ENCODE data around the gene PPP1R9B.

The PPP1R9B gene

GRCh38 chr17:50103941-50104340 is 46.5 kb downstream of the PPP1R9B start:
- no peak for DNase-seq

GRCh38 chr17:50103252-50103651 is 47.2 kb downstream of the PPP1R9B start:
- no peak for DNase-seq

GRCh38 chr17:50102164-50102991 is 48.1 kb downstream of the PPP1R9B start:
- DNase-seq = peak; percentile 54

- DNase-seq = peak; percentile 67
Observed at GRCh38 chr17:50101346-50102163, 48.9 kb downstream of the PPP1R9B start.

GRCh38 chr17:50100921-50101345 is 49.5 kb downstream of the PPP1R9B start:
- no peak for DNase-seq

GRCh38 chr17:50100480-50100883 is 50.0 kb downstream of the PPP1R9B start:
- DNase-seq = no peak

GRCh38 chr17:50099003-50099402 is 51.5 kb downstream of the PPP1R9B start:
- DNase-seq = no peak

- DNase-seq = no peak
Observed at GRCh38 chr17:50098583-50098982, 51.9 kb downstream of the PPP1R9B start.

GRCh38 chr17:50097926-50098325 is 52.6 kb downstream of the PPP1R9B start:
- DNase-seq = no peak

GRCh38 chr17:50097455-50097854 is 53.0 kb downstream of the PPP1R9B start:
- no peak for DNase-seq

GRCh38 chr17:50096758-50097157 is 53.7 kb downstream of the PPP1R9B start:
- no peak for DNase-seq

GRCh38 chr17:50096092-50096491 is 54.4 kb downstream of the PPP1R9B start:
- no peak for DNase-seq

GRCh38 chr17:50095626-50096037 is 54.8 kb downstream of the PPP1R9B start:
- no peak for DNase-seq

GRCh38 chr17:50094753-50095619 is 55.5 kb downstream of the PPP1R9B start, which contains the start of gene PDK2:
PDK2 (plus strand) TSS chr17:50095351; CDS start chr17:50095436, 85 bp downstream.
- peak; percentile 98 for DNase-seq

GRCh38 chr17:50094243-50094752 is 56.2 kb downstream of the PPP1R9B start:
- DNase-seq = peak; percentile 89

GRCh38 chr17:50093807-50094206 is 56.7 kb downstream of the PPP1R9B start:
- DNase-seq = no peak

GRCh38 chr17:50093246-50093645 is 57.2 kb downstream of the PPP1R9B start:
- no peak for DNase-seq

GRCh38 chr17:50091918-50092285 is 58.6 kb downstream of the PPP1R9B start:
- no peak for DNase-seq

GRCh38 chr17:50090971-50091917 is 59.2 kb downstream of the PPP1R9B start:
- DNase-seq = no peak

GRCh38 chr17:50090071-50090470 is 60.4 kb downstream of the PPP1R9B start:
- DNase-seq = no peak
